Measurements from ENCODE around the gene DCLRE1C. TPM values are rescaled to one million over a fixed set of nuclear protein-coding genes. Genes with fewer than 3 reads are reported as not detected.

DCLRE1C gene
- total and polyA plus RNA-seq, 9 of the 15 experiments (the other 6 are each of a cell fraction or from before 2014, with no cell fraction given): 8.8 to 22.2 (median 13.9) TPM

DNA sequence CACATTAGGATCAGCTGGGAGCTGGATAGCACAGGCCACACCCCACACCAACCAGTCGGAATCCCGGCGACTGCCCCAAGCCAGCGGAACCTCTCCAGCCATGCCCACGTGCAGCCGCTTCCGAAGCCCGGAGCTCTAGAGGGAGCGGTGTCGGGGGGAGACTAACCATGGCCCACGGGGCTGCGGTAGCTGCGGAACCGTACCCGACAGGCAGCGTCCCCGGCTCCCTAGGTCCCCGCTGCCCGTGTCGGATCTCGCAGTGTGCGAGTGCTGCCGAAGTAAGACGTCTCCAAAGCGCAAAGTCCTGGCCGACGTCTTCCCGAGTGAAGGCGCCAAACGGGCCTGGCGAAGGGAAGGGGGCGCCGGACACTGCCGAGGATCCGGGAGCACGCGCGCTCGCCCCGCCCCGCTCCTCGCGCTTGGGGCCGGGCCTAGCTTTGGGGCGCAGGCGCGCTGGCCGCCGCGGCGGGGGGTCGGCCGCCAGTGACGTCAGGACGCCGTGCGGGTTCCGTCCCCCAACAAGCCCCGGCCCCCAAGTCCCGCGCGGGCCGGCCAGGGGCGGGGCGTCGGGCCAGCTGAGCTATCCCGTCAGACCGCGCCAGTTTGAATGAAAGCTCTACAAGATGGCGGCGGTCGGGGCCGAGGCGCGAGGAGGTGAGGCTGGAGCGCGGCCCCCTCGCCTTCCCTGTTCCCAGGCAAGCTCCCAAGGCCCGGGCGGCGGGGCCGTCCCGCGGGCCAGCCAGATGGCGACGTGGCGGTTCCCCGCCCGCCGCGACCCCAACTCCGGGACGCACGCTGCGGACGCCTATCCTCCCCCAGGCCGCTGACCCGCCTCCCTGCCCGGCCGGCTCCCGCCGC, 75.4 kb downstream of the DCLRE1C start, which contains the start of gene SUV39H2 (continued):
- TF ChIP-seq EWSR1 (IDR thresholded peaks at IDR 0.05; ENCODE audit: borderline replicate concordance, low read depth, partially characterized antibody) (no peak), SIN3B (IDR thresholded peaks at IDR 0.05; ENCODE audit: low read depth) (peak; percentile 75; the same call in 1 of the 2 replicates), ZNF586 (CRISPR knock-in tag; conservative IDR thresholded peaks at IDR 0.05) (no peak), ZNF263 (CRISPR knock-in tag; IDR thresholded peaks at IDR 0.05; ENCODE audit: borderline replicate concordance) (peak; percentile 63; the same call in 1 of the 2 replicates), RBFOX2 (IDR thresholded peaks at IDR 0.05; ENCODE audit: low read depth, low read length) (peak; percentile 94), RBM34 (IDR thresholded peaks at IDR 0.05; ENCODE audit: borderline replicate concordance, insufficient read depth, low read length) (no peak), TFAM (CRISPR knock-in tag; conservative IDR thresholded peaks at IDR 0.05) (no peak), FOXA3 (CRISPR knock-in tag; conservative IDR thresholded peaks at IDR 0.05 in 1 of 2, IDR thresholded peaks at IDR 0.05 in 1 of 2) (no peak), MED1 (CRISPR knock-in tag; IDR thresholded peaks at IDR 0.05; ENCODE audit: borderline replicate concordance) (0 out of 2 replicates have a peak, but pooled peaks have one; percentile 51), SIN3A (IDR thresholded peaks at IDR 0.05; ENCODE audit: borderline replicate concordance in 2 of 2, control insufficient read depth in 1 of 2, low read depth in 2 of 2, low read length in 2 of 2) (peak; percentile 90 to 94), TEAD2 (tag; IDR thresholded peaks at IDR 0.05) (no peak), PTBP1 (IDR thresholded peaks at IDR 0.05; ENCODE audit: low read depth, low read length) (no peak), NFE2 (IDR thresholded peaks at IDR 0.05; ENCODE audit: low read depth) (no peak), PCBP1 (IDR thresholded peaks at IDR 0.05; ENCODE audit: low read depth, low read length, poor library complexity, severe bottlenecking) (no peak), SETDB1 (IDR thresholded peaks at IDR 0.05; ENCODE audit: low read length) (no peak), BRF1 (IDR thresholded peaks at IDR 0.05; ENCODE audit: borderline replicate concordance, extremely low read depth, insufficient read length) (no peak), ZNF197 (CRISPR knock-in tag; IDR thresholded peaks at IDR 0.05; ENCODE audit: low read depth) (no peak), ZSCAN32 (CRISPR knock-in tag; IDR thresholded peaks at IDR 0.05) (no peak)
- TF ChIP-seq, protein P1, sequence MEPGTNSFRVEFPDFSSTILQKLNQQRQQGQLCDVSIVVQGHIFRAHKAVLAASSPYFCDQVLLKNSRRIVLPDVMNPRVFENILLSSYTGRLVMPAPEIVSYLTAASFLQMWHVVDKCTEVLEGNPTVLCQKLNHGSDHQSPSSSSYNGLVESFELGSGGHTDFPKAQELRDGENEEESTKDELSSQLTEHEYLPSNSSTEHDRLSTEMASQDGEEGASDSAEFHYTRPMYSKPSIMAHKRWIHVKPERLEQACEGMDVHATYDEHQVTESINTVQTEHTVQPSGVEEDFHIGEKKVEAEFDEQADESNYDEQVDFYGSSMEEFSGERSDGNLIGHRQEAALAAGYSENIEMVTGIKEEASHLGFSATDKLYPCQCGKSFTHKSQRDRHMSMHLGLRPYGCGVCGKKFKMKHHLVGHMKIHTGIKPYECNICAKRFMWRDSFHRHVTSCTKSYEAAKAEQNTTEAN (CRISPR knock-in tag; IDR thresholded peaks at IDR 0.05): no peak
- TF ChIP-seq, protein P2, sequence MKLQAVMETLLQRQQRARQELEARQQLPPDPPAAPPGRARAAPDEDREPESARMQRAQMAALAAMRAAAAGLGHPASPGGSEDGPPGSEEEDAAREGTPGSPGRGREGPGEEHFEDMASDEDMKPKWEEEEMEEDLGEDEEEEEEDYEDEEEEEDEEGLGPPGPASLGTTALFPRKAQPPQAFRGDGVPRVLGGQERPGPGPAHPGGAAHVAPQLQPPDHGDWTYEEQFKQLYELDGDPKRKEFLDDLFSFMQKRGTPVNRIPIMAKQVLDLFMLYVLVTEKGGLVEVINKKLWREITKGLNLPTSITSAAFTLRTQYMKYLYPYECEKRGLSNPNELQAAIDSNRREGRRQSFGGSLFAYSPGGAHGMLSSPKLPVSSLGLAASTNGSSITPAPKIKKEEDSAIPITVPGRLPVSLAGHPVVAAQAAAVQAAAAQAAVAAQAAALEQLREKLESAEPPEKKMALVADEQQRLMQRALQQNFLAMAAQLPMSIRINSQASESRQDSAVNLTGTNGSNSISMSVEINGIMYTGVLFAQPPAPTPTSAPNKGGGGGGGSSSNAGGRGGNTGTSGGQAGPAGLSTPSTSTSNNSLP (IDR thresholded peaks at IDR 0.05; ENCODE audit: borderline replicate concordance, low read depth, low read length): no peak
- TF ChIP-seq, protein P3, sequence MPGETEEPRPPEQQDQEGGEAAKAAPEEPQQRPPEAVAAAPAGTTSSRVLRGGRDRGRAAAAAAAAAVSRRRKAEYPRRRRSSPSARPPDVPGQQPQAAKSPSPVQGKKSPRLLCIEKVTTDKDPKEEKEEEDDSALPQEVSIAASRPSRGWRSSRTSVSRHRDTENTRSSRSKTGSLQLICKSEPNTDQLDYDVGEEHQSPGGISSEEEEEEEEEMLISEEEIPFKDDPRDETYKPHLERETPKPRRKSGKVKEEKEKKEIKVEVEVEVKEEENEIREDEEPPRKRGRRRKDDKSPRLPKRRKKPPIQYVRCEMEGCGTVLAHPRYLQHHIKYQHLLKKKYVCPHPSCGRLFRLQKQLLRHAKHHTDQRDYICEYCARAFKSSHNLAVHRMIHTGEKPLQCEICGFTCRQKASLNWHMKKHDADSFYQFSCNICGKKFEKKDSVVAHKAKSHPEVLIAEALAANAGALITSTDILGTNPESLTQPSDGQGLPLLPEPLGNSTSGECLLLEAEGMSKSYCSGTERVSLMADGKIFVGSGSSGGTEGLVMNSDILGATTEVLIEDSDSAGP (CRISPR knock-in tag; IDR thresholded peaks at IDR 0.05): no peak
